Measurements from ENCODE around the gene POU2AF3. TPM values are rescaled to one million over a fixed set of nuclear protein-coding genes. Genes with fewer than 3 reads are reported as not detected.

Gene POU2AF3
- under 1 TPM in 3 of 4 donors, not detected in 1; 0.22 to 0.58 (median 0.46) TPM for total RNA-seq

- TF ChIP-seq CTCF (IDR thresholded peaks at IDR 0.05 in 4 of 5, conservative IDR thresholded peaks at IDR 0.05 in 1 of 5) (no peak), POLR2A (IDR thresholded peaks at IDR 0.05) (no peak)
- no peaks in the 10 kb centered on the region for H3K27me3 ChIP-seq
- H3K27ac ChIP-seq = peak within 1 kb of the TSS; percentile 43 to 68 (median 58)
- in situ Hi-C loops (cut with MboI; ENCODE audit: low sequenced_read_pairs in 4 of 4) (no loop called here), intact Hi-C loops (cut with DNase I; ENCODE audit: low total_unique reads) (no loop called here)
- DNase-seq = no peak
- peak; percentile 8 to 34 for ATAC-seq
- no peaks in the 10 kb centered on the region for H3K9me3 ChIP-seq
- peaks cover 0 to 6% of the 10 kb centered on the region in 2 donors for H3K4me1 ChIP-seq
- no peaks in the 10 kb centered on the region for H3K36me3 ChIP-seq
- peak within 1 kb of the TSS; percentile 60 to 75 (median 67) for H3K4me3 ChIP-seq
These were observed at the start of gene POU2AF3 for GRCh38 chr11:111298413-111299100. Gene POU2AF3 (plus strand): TSS chr11:111298546. CDS start chr11:111298582, 36 bp downstream.

GRCh38 chr11:111250936-111251335, 47.4 kb upstream of the POU2AF3 start:
- no peak for ATAC-seq
- no peak overlapping the region for H3K27ac ChIP-seq
- H3K4me1 ChIP-seq = no peaks in the 10 kb centered on the region
- H3K9me3 ChIP-seq = no peaks in the 10 kb centered on the region
- H3K4me3 ChIP-seq = no peak overlapping the region
- intact Hi-C loops (cut with DNase I; ENCODE audit: low total_unique reads) = no loop called here
- in situ Hi-C loops (cut with MboI; ENCODE audit: low sequenced_read_pairs in 4 of 4) = no loop called here
- TF ChIP-seq POLR2A (IDR thresholded peaks at IDR 0.05) (no peak), CTCF (IDR thresholded peaks at IDR 0.05 in 4 of 5, conservative IDR thresholded peaks at IDR 0.05 in 1 of 5) (no peak)
- H3K27me3 ChIP-seq = no peaks in the 10 kb centered on the region
- no peaks in the 10 kb centered on the region for H3K36me3 ChIP-seq
- DNase-seq = no peak

GRCh38 chr11:111253131-111253530, 45.2 kb upstream of the POU2AF3 start:
- in situ Hi-C loops (cut with MboI; ENCODE audit: low sequenced_read_pairs in 4 of 4) = no loop called here
- Histone ChIP-seq H3K4me1 (no peaks in the 10 kb centered on the region), H3K4me3 (no peak overlapping the region), H3K27me3 (no peaks in the 10 kb centered on the region), H3K9me3 (no peaks in the 10 kb centered on the region), H3K36me3 (no peaks in the 10 kb centered on the region), H3K27ac (no peak overlapping the region)
- TF ChIP-seq CTCF (IDR thresholded peaks at IDR 0.05 in 4 of 5, conservative IDR thresholded peaks at IDR 0.05 in 1 of 5) = no peak
- TF ChIP-seq POLR2A (IDR thresholded peaks at IDR 0.05) = no peak
- ATAC-seq = no peak
- DNase-seq = no peak
- intact Hi-C loops (cut with DNase I; ENCODE audit: low total_unique reads) = no loop called here

GRCh38 chr11:111253630-111254029, 44.7 kb upstream of the POU2AF3 start:
- no peak for ATAC-seq
- no peaks in the 10 kb centered on the region for H3K9me3 ChIP-seq

More at GRCh38 chr11:111253630-111254029, 44.7 kb upstream of the POU2AF3 start:
- no peaks in the 10 kb centered on the region for H3K27me3 ChIP-seq
- in situ Hi-C loops (cut with MboI; ENCODE audit: low sequenced_read_pairs in 4 of 4) = no loop called here
- intact Hi-C loops (cut with DNase I; ENCODE audit: low total_unique reads) = no loop called here
- H3K36me3 ChIP-seq = no peaks in the 10 kb centered on the region
- H3K27ac ChIP-seq = no peak overlapping the region
- TF ChIP-seq CTCF (IDR thresholded peaks at IDR 0.05 in 4 of 5, conservative IDR thresholded peaks at IDR 0.05 in 1 of 5) = no peak
- no peak for TF ChIP-seq POLR2A (IDR thresholded peaks at IDR 0.05)
- DNase-seq = no peak
- H3K4me3 ChIP-seq = no peak overlapping the region
- no peaks in the 10 kb centered on the region for H3K4me1 ChIP-seq

Data from gastrocnemius medialis (tissue), 4 donors.